Neural progenitor cell (in vitro differentiated cells): ENCODE results near the gene KISS1. TPM values are rescaled to one million over a fixed set of nuclear protein-coding genes. Genes with fewer than 3 reads are reported as not detected.

Experiments
- DNase-seq: peaks from one replicate; pipeline ENCODE4 v3.0.0-alpha.2; 2016; ENCODE audit warnings: low spot score
- H2AFZ ChIP-seq: fragments of 200-600 bp; sonication (generic); replicated peaks from 2 replicates; pipeline ENCODE4 v1.6.1; 2016; ENCODE audit warnings: antibody characterized with exemption
- H3F3A ChIP-seq: fragments of 200-600 bp; sonication (generic); 2 replicates; pipeline ENCODE4 v1.6.1; 2016; ENCODE audit warnings: antibody characterized with exemption, low read depth
- H3K27ac ChIP-seq: fragments of 200-600 bp; sonication (generic); 2 replicates; pipeline ENCODE4 v1.5.1; 2016; ENCODE audit warnings: mild to moderate bottlenecking
- H3K27me3 ChIP-seq: fragments of 200-600 bp; sonication (generic); 2 replicates; pipeline ENCODE4 v1.6.1; 2016; ENCODE audit warnings: mild to moderate bottlenecking, moderate library complexity
- H3K36me3 ChIP-seq: fragments of 200-600 bp; sonication (generic); 2 replicates; pipeline ENCODE4 v1.5.1; 2016
- H3K4me1 ChIP-seq: fragments of 200-600 bp; sonication (generic); 2 replicates; pipeline ENCODE4 v1.6.1; 2016; ENCODE audit warnings: mixed run types
- H3K4me2 ChIP-seq: fragments of 200-600 bp; sonication (generic); 2 replicates; pipeline ENCODE4 v1.6.1; 2016
- H3K4me3 ChIP-seq: fragments of 200-600 bp; sonication (generic); 2 replicates; pipeline ENCODE4 v1.5.1; 2016
- H3K79me2 ChIP-seq: fragments of 200-600 bp; sonication (generic); 2 replicates; pipeline ENCODE4 v1.6.1; 2016; ENCODE audit warnings: low read depth
- H3K9ac ChIP-seq: fragments of 200-600 bp; sonication (generic); 2 replicates; pipeline ENCODE4 v1.6.1; 2016
- H3K9me3 ChIP-seq: fragments of 200-600 bp; sonication (generic); 2 replicates; pipeline ENCODE4 v1.5.1; 2016; ENCODE audit warnings: low read depth
- H4K20me1 ChIP-seq: fragments of 200-600 bp; sonication (generic); 2 replicates; pipeline ENCODE4 v1.6.1; 2016; ENCODE audit warnings: low read depth
- H3K27ac Mint-ChIP-seq: 3 replicates; pipeline ENCODE4 v1.8.0; 2021; ENCODE audit warnings: mixed read lengths
- H3K27me3 Mint-ChIP-seq: 2 replicates; pipeline ENCODE4 v1.8.0; 2022; ENCODE audit warnings: low read depth, mild to moderate bottlenecking, inconsistent platforms, moderate library complexity, mixed read lengths; ENCODE audit not compliant: insufficient read depth
- H3K36me3 Mint-ChIP-seq: 3 replicates; pipeline ENCODE4 v1.8.0; 2021; ENCODE audit warnings: mixed read lengths
- H3K4me1 Mint-ChIP-seq: 3 replicates; pipeline ENCODE4 v1.8.0; 2021; ENCODE audit warnings: mixed read lengths
- H3K4me3 Mint-ChIP-seq: 3 replicates; pipeline ENCODE4 v1.8.0; 2021; ENCODE audit warnings: mild to moderate bottlenecking, moderate library complexity, mixed read lengths
- H3K9me3 Mint-ChIP-seq: 3 replicates; pipeline ENCODE4 v1.8.0; 2020; ENCODE audit warnings: mixed read lengths
- CTCF ChIP-seq: fragments of 200-600 bp; sonication (generic); IDR thresholded peaks from 2 replicates; pipeline ENCODE4 v1.5.1; 2017; ENCODE audit warnings: antibody characterized with exemption, mild to moderate bottlenecking
- EZH2 ChIP-seq: fragments of 200-600 bp; sonication (generic); IDR thresholded peaks from 2 replicates; pipeline ENCODE4 v1.6.1; 2017; ENCODE audit warnings: antibody characterized with exemption, mild to moderate bottlenecking, moderate library complexity
- EZH2phosphoT487 ChIP-seq: fragments of 200-600 bp; sonication (generic); IDR thresholded peaks from 2 replicates; pipeline ENCODE4 v1.6.1; 2017; ENCODE audit warnings: antibody characterized with exemption
- total RNA-seq: library from RNA; depleted of rRNA; stranded (reverse); fragments of >200 nt; gene quantifications from 2 replicates; pipeline ENCODE4 v1.2.3, GENCODE V29; 2015; ENCODE audit warnings: low replicate concordance

KISS1 gene
- total RNA-seq, 1 donor from 2014 or later, result not detected

GRCh38 chr1:204161609-204162493 lies 34.4 kb downstream of the KISS1 start:
- TF ChIP-seq EZH2phosphoT487, result no peak
- no peak for TF ChIP-seq CTCF
- TF ChIP-seq EZH2, result no peak
- no peak for DNase-seq
- H3K4me3 Mint-ChIP-seq, result peak overlapping the region; percentile 11
- H3K27me3 Mint-ChIP-seq, result peaks cover 7% of the 10 kb centered on the region
- H3K27me3 ChIP-seq, result no peaks in the 10 kb centered on the region
- H3F3A ChIP-seq, result no peaks in the 10 kb centered on the region
- H3K9ac ChIP-seq, result no peak overlapping the region
- no peak overlapping the region for H3K27ac ChIP-seq
- no peaks in the 10 kb centered on the region for H4K20me1 ChIP-seq
- H3K4me1 ChIP-seq, result no peaks in the 10 kb centered on the region
- no peaks in the 10 kb centered on the region for H3K9me3 Mint-ChIP-seq
- H3K9me3 ChIP-seq, result no peaks in the 10 kb centered on the region
- H3K4me3 ChIP-seq, result no peak overlapping the region
- peaks cover 3% of the 10 kb centered on the region for H3K4me1 Mint-ChIP-seq
- no peaks in the 10 kb centered on the region for H3K36me3 ChIP-seq
- H3K27ac Mint-ChIP-seq, result no peak overlapping the region
- H2AFZ ChIP-seq, result no peak overlapping the region
- H3K36me3 Mint-ChIP-seq, result no peaks in the 10 kb centered on the region
- H3K4me2 ChIP-seq, result no peak overlapping the region
- H3K79me2 ChIP-seq, result no peaks in the 10 kb centered on the region

DNA sequence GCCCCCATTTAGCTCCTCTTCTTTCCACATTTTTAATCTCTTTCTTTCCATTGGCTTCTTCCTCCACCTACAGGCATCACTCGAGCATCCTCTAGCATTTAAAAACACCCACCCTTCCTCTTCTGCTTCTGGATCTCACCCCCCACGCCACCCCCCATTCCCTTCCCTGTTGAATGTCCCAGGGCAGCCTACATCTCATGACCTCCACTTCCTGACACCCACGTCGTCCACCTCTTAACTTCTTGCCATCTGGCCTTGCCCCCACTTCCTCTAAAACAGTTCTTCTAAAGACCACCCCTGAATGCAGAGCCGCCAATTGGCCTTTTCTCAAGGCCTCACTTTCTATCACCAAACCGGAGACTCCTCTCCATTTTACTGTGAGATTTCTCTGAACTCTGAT lies 38.3 kb downstream of the KISS1 start:
- Histone ChIP-seq H3K4me2 (no peak overlapping the region), H3K9me3 (no peaks in the 10 kb centered on the region), H3K27me3 (peaks cover 14% of the 10 kb centered on the region), H2AFZ (no peak overlapping the region), H3F3A (no peaks in the 10 kb centered on the region), H4K20me1 (no peaks in the 10 kb centered on the region), H3K27ac (no peak overlapping the region), H3K9ac (no peak overlapping the region), H3K4me1 (no peaks in the 10 kb centered on the region), H3K4me3 (no peak overlapping the region), H3K79me2 (no peaks in the 10 kb centered on the region), H3K36me3 (no peaks in the 10 kb centered on the region)
- no peak for DNase-seq
- H3K4me3 Mint-ChIP-seq, result no peak overlapping the region
- H3K4me1 Mint-ChIP-seq, result peaks cover 4% of the 10 kb centered on the region
- H3K27ac Mint-ChIP-seq, result no peak overlapping the region
- H3K27me3 Mint-ChIP-seq, result peaks cover 15% of the 10 kb centered on the region
- no peaks in the 10 kb centered on the region for H3K36me3 Mint-ChIP-seq
- H3K9me3 Mint-ChIP-seq, result no peaks in the 10 kb centered on the region
- TF ChIP-seq EZH2phosphoT487, result no peak

GRCh38 chr1:204155881-204156280 lies 40.4 kb downstream of the KISS1 start:
- Mint-ChIP-seq H3K4me1 (peaks cover 11% of the 10 kb centered on the region), H3K27me3 (peaks cover 18% of the 10 kb centered on the region), H3K9me3 (no peaks in the 10 kb centered on the region), H3K4me3 (peak overlapping the region; percentile 66), H3K36me3 (no peaks in the 10 kb centered on the region), H3K27ac (no peak overlapping the region)
- Histone ChIP-seq H3K9ac (no peak overlapping the region), H3F3A (peaks cover 8% of the 10 kb centered on the region), H4K20me1 (no peaks in the 10 kb centered on the region), H3K79me2 (no peaks in the 10 kb centered on the region), H3K36me3 (no peaks in the 10 kb centered on the region), H3K27me3 (peaks cover 34% of the 10 kb centered on the region), H3K4me2 (no peak overlapping the region), H3K27ac (no peak overlapping the region), H3K4me3 (no peak overlapping the region), H3K4me1 (peaks cover 3% of the 10 kb centered on the region), H3K9me3 (no peaks in the 10 kb centered on the region), H2AFZ (no peak overlapping the region)
- TF ChIP-seq EZH2phosphoT487 (no peak), CTCF (no peak), EZH2 (no peak)
- DNase-seq, result no peak
